GM12878 (cell line): ENCODE measurements around the gene SIL1. TPM values are rescaled to one million over a fixed set of nuclear protein-coding genes. Genes with fewer than 3 reads are reported as not detected.
A peak's percentile ranks its signal among the peaks of the same experiment; 100 is the strongest.

Experiments
- ATAC-seq: fragments of 200-7000 bp; cut with Tn5 transposase; 3 replicates; pipeline ENCODE4 v1.9.1; 2020; ENCODE audit warnings: mild to moderate bottlenecking, moderate library complexity
- BruUV-seq: library from RNA; stranded (reverse); fragments of 400-500 nt; replicated peaks from 2 replicates; lab custom pipeline; 2021; lab: Mats Ljungman, UMichigan
- CTCF ChIA-PET: fragments of 300-600 bp; sonication (Branson Sonifier 250); formaldehyde crosslinking; extraction: SDS; loops from one replicate; lab custom pipeline; 2021; ENCODE audit warnings: inconsistent platforms; lab: Yijun Ruan, JAX
- POLR2A ChIA-PET: fragments of 350-600 bp; formaldehyde crosslinking; extraction: SDS; loops from one replicate; lab custom pipeline; 2021; ENCODE audit warnings: inconsistent platforms; lab: Charles Lee
- RAD21 ChIA-PET: fragments of 300-600 bp; sonication (Branson Sonifier 250); formaldehyde crosslinking; loops from one replicate; lab custom pipeline; 2023; ENCODE audit warnings: antibody characterized with exemption; ENCODE audit not compliant: unreplicated experiment; lab: Charles Lee
- SMC1A ChIA-PET: fragments of 300-600 bp; sonication (Branson Sonifier 250); formaldehyde crosslinking; loops from one replicate; lab custom pipeline; 2023; ENCODE audit not compliant: unreplicated experiment, uncharacterized antibody; lab: Charles Lee
- DNase-seq: peaks from one replicate; pipeline ENCODE4 v3.0.0-alpha.2; 2011; ENCODE audit warnings: low read depth, low spot score
- FAIRE-seq: peaks from 3 replicates; lab custom pipeline; 2011; peaks lifted over from hg19 to GRCh38; lab: Jason Lieb, UNC
- H2AFZ ChIP-seq: 2 replicates; pipeline ENCODE4 v1.6.0; 2011; ENCODE audit warnings: low read depth, low read length, control low read depth; ENCODE audit not compliant: control insufficient read depth
- H3K27ac ChIP-seq: 2 replicates; pipeline ENCODE4 v1.5.1; 2011; ENCODE audit warnings: control low read depth; ENCODE audit not compliant: control insufficient read depth, insufficient read depth
- H3K27me3 ChIP-seq, 2 experiments: replicated peaks in 1 of 2; 2 replicates each; pipeline versions ENCODE4 v1.6.0 to v1.6.1; 2011; ENCODE audit warnings: low read length in 1 of 2; ENCODE audit not compliant: control insufficient read depth in 2 of 2, insufficient read depth in 2 of 2
- H3K36me3 ChIP-seq, 2 experiments: 2 replicates each; pipeline ENCODE4 v1.5.1; 2011; ENCODE audit warnings: low read length in 1 of 2; ENCODE audit not compliant: control insufficient read depth in 2 of 2, insufficient read depth in 2 of 2
- H3K4me1 ChIP-seq: 2 replicates; pipeline ENCODE4 v1.6.1; 2011; ENCODE audit warnings: mild to moderate bottlenecking, low read length, moderate library complexity, mixed read lengths; ENCODE audit not compliant: control insufficient read depth, insufficient read depth
- H3K4me2 ChIP-seq: 2 replicates; pipeline ENCODE4 v1.6.0; 2011; ENCODE audit warnings: control low read depth; ENCODE audit not compliant: control insufficient read depth, insufficient read depth
- H3K4me3 ChIP-seq: fragments of 200-600 bp; sonication (generic); 2 replicates; pipeline ENCODE4 v1.5.1; 2016
- H3K79me2 ChIP-seq: 2 replicates; pipeline ENCODE4 v1.6.0; 2011; ENCODE audit warnings: low read length; ENCODE audit not compliant: control insufficient read depth, insufficient read depth
- H3K9ac ChIP-seq: 2 replicates; pipeline ENCODE4 v1.8.0; 2011; ENCODE audit warnings: low read length, control low read depth, mixed read lengths; ENCODE audit not compliant: control insufficient read depth, insufficient read depth
- H3K9me3 ChIP-seq: replicated peaks from 3 replicates; pipeline ENCODE4 v1.5.1; 2011; ENCODE audit warnings: mild to moderate bottlenecking, low read length; ENCODE audit not compliant: control insufficient read depth, insufficient read depth
- H4K20me1 ChIP-seq: 2 replicates; pipeline ENCODE4 v1.6.0; 2011; ENCODE audit not compliant: control insufficient read depth, insufficient read depth
- GABPA ChIP-seq: IDR thresholded peaks from 2 replicates; pipeline ENCODE4 v1.6.1; 2014; ENCODE audit warnings: antibody characterized with exemption, low read depth, mild to moderate bottlenecking, inconsistent platforms
- MYB ChIP-seq: fragments of 150-350 bp; IDR thresholded peaks from 2 replicates; pipeline ENCODE4 v1.6.1; 2014; ENCODE audit warnings: mild to moderate bottlenecking, low read depth, low read length, borderline replicate concordance
- SKIL ChIP-seq: fragments of 450-650 bp; IDR thresholded peaks from 2 replicates; pipeline ENCODE4 v1.6.1; 2017; ENCODE audit warnings: mild to moderate bottlenecking, low read depth, inconsistent platforms; ENCODE audit not compliant: poor library complexity, severe bottlenecking
- SMAD5 ChIP-seq: IDR thresholded peaks from 2 replicates; pipeline ENCODE4 v1.6.1; 2016; ENCODE audit warnings: antibody characterized with exemption, low read depth
- YBX1 ChIP-seq: fragments of 450-650 bp; IDR thresholded peaks from 2 replicates; pipeline ENCODE4 v1.6.1; 2016; ENCODE audit warnings: antibody characterized with exemption
- ZBTB33 ChIP-seq: fragments of 450-650 bp; IDR thresholded peaks from 2 replicates; pipeline ENCODE4 v1.6.1; 2017; ENCODE audit warnings: mild to moderate bottlenecking
- WGBS: methylation state at CpG from one replicate; pipeline ENCODE4 v1.1.6; 2016; ENCODE audit warnings: low lambda C conversion rate; ENCODE audit not compliant: insufficient replicate concordance, insufficient coverage; ENCODE audit errors: missing lambda C conversion rate; 5-methylcytosine and 5-hydroxymethylcytosine counted together
- in situ Hi-C: fragments of 300-500 bp; cut with MboI; formaldehyde crosslinking; loops from 9 replicates; pipeline ENCODE4 v1.14.3; 2018; ENCODE audit warnings: mixed read lengths
- intact Hi-C: fragments of 100-400 bp; cut with micrococcal nuclease; formaldehyde crosslinking; loops from one replicate; pipeline ENCODE4 v1.14.2; 2022; ENCODE audit not compliant: unreplicated experiment
- polyA plus RNA-seq, 11 experiments: library from polyadenylated mRNA; depleted of rRNA in 4 of 11; unstranded in 6 of 11; stranded (reverse) in 5 of 11; fragments of >200 nt; fragmentation: Nextera tagmentation in 4 of 11; fragmentation: Illumina TruSeq in 1 of 11; extraction: Ambion mirVana in 4 of 11; extraction: Trizol in 1 of 11; gene quantifications; 1 replicate in 1 of 11; 2 replicates in 10 of 11; pipeline versions ENCODE4 v1.2.1 to v1.2.3, GENCODE V29; 2011 to 2016; ENCODE audit warnings: inconsistent platforms in 2 of 11, missing spikeins in 2 of 11, low read depth in 1 of 11
- total RNA-seq, 4 experiments: library from RNA; depleted of rRNA in 3 of 4; stranded (reverse); fragments of >200 nt in 3 of 4; fragmentation: Illumina TruSeq in 1 of 4; extraction: Trizol in 1 of 4; gene quantifications; 2 replicates each; pipeline versions ENCODE4 v1.2.1 to v1.2.3, GENCODE V29; 2013 to 2021
- TF ChIP-seq, protein P1 (sequence below), 3 experiments: IDR thresholded peaks in 2 of 3; conservative IDR thresholded peaks in 1 of 3; 2 replicates each; pipeline ENCODE4 v1.5.1; 2011; ENCODE audit warnings: low read depth in 3 of 3, low read length in 3 of 3, mild to moderate bottlenecking in 3 of 3, control low read depth in 2 of 3, moderate library complexity in 2 of 3, inconsistent platforms in 1 of 3, mixed read lengths in 1 of 3; ENCODE audit not compliant: control insufficient read depth in 2 of 3, insufficient read depth in 1 of 3; ENCODE audit errors: extremely low read depth in 1 of 3

The SIL1 gene
- total and polyA plus RNA-seq, 10 of the 15 experiments (the other 5 are each of a cell fraction or from before 2014, with no cell fraction given): 4.1 to 49.8 (median 29.4) TPM

DNA sequence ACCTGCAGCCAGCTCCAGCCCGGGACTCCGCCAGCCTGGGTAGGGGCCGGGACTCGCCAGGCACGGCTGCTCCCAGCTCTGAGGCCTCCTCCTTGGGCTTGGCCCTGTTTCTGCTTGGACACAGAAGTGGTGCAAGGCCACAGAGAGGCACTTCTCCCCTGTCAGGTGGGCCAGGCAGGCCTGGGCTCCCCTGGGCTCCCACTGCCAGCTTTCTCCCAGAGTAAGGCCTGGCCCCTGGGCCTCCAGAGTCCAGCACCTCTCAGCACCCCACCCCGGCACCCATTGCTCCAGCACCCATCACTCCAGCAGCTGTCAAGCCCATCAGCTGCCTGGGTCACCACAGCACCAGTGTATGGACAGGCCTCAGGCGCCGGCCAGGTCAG, 251.9 kb downstream of the SIL1 start (continued):
- TF ChIP-seq GABPA: no peak
- no peak for TF ChIP-seq MYB
- TF ChIP-seq SMAD5: no peak
- no peak for TF ChIP-seq SKIL

- no peak for TF ChIP-seq YBX1
- TF ChIP-seq, protein P1, sequence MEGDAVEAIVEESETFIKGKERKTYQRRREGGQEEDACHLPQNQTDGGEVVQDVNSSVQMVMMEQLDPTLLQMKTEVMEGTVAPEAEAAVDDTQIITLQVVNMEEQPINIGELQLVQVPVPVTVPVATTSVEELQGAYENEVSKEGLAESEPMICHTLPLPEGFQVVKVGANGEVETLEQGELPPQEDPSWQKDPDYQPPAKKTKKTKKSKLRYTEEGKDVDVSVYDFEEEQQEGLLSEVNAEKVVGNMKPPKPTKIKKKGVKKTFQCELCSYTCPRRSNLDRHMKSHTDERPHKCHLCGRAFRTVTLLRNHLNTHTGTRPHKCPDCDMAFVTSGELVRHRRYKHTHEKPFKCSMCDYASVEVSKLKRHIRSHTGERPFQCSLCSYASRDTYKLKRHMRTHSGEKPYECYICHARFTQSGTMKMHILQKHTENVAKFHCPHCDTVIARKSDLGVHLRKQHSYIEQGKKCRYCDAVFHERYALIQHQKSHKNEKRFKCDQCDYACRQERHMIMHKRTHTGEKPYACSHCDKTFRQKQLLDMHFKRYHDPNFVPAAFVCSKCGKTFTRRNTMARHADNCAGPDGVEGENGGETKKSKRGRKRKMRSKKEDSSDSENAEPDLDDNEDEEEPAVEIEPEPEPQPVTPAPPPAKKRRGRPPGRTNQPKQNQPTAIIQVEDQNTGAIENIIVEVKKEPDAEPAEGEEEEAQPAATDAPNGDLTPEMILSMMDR (IDR thresholded peaks at IDR 0.05 in 2 of 3, conservative IDR thresholded peaks at IDR 0.05 in 1 of 3; ENCODE audit: control insufficient read depth in 2 of 3, extremely low read depth in 1 of 3, insufficient read depth in 1 of 3, low read depth in 3 of 3, low read length in 3 of 3): 0 out of 6 replicates have a peak, but pooled peaks of 1 of the 3 experiments have one; percentile 0
- TF ChIP-seq ZBTB33: no peak
These were observed 252.5 kb downstream of the SIL1 start for GRCh38 chr5:138945421-138946240.

More at GRCh38 chr5:138945421-138946240, 252.5 kb downstream of the SIL1 start:
- no peaks in the 10 kb centered on the region for H3K9me3 ChIP-seq
- H3K27me3 ChIP-seq: no peaks in the 10 kb centered on the region
- ChIA-PET SMC1A (no interaction called here), RAD21 (no interaction called here), CTCF (interaction anchor here (1.9 kb wide), 1 partner anchor 156 kb away, joined by 7 read pairs; no protein-coding TSS in a partner anchor), POLR2A (no interaction called here)
- H3K79me2 ChIP-seq: no peaks in the 10 kb centered on the region
- no peak overlapping the region for H3K4me2 ChIP-seq
- H4K20me1 ChIP-seq: no peaks in the 10 kb centered on the region
- DNase-seq (no peak), ATAC-seq (no peak), FAIRE-seq (no peak)
- no peak overlapping the region for H3K27ac ChIP-seq
- H3K4me3 ChIP-seq: no peak overlapping the region
- in situ Hi-C loops (no loop called here), intact Hi-C loops (no loop called here)
- peaks cover 0 to 4% of the 10 kb centered on the region in 2 experiments; a peak in 2 of 4 replicates for H3K36me3 ChIP-seq
- WGBS: 93% methylated on average over 23 of the region's 23 CpGs
- no peak overlapping the region for H2AFZ ChIP-seq
- no peaks in the 10 kb centered on the region for H3K4me1 ChIP-seq
- no TSS peak for BruUV-seq
- H3K9ac ChIP-seq: no peak overlapping the region
